GM20431 (cell line): Measurements from ENCODE around the gene HBG2.
"Not testable (repeated sequence)": the region's sequence is repeated elsewhere in the genome, so short reads cannot be mapped to it uniquely, and the experiment has no call there.

Source experiments
- in situ Hi-C: fragments of 300-500 bp; cut with MseI, MboI; formaldehyde crosslinking; loops from one replicate; pipeline ENCODE4 v1.15.0; 2020; ENCODE audit warnings: low sequenced_read_pairs; ENCODE audit not compliant: unreplicated experiment

HBG2 gene

DNA sequence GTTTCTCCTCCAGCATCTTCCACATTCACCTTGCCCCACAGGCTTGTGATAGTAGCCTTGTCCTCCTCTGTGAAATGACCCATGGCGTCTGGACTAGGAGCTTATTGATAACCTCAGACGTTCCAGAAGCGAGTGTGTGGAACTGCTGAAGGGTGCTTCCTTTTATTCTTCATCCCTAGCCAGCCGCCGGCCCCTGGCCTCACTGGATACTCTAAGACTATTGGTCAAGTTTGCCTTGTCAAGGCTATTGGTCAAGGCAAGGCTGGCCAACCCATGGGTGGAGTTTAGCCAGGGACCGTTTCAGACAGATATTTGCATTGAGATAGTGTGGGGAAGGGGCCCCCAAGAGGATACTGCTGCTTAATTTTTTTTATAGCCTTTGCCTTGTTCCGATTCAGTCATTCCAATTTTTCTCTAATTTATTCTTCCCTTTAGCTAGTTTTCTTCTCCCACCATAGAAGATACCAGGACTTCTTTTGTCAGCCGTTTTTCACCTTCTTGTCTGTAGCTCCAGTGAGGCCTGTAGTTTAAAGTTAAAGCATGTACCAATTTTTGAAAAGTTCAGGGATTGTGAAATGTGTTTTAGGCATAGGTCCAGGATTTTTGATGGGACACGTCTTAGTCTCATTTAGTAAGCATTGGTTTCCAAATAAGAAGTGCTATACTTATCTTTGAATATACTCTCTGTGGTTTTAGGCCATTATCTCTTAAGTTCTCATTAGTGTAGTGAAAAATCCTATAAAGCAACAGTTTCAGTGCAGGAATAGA is at the start of gene HBG2:
Gene HBG2, minus strand, starts transcription at position 136 of the 768 bp plus-strand sequence. Its CDS starts 53 bp downstream, at position 83.
- in situ Hi-C loops: not testable (repeated sequence)

GRCh38 chr11:5304046-5304445 is 49.5 kb upstream of the HBG2 start:
- in situ Hi-C loops: no loop called here

DNA sequence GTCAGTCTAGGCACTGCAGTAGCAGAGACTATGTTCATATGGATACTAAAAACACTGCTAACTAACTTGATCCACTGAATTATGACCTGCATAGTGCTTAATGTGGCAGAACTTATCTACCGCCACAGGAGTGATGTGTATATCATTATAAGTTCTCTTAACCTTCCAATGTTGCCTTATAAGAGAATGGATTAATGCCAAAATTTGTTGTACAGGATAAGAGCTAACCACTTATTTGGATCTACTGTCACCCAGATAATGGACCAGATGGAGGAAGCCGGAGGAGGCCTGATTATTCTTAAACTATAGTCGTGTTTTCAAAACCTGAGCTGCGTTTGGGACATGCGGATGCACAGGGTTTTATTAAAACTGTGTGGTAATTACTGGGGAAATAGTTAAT is 49.0 kb upstream of the HBG2 start:
- in situ Hi-C loops: no loop called here

DNA sequence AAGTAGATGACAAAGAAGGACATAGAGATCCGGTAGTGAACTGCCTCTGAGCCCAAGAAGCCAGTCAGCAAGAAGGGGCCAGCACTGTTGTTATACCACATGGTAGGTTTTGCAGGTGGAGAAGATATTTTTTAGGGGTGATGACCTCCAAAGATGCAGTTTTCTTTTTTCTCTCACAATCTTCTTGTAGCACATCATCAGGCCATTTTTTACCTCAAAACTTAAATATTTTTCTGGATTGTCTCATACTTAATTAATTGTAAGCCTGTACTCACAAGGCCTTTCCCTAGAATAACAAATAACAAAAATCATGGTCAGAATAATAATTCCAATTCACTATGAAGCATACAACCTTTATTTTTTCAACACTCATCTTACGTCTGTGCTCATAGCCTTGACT is 47.3 kb upstream of the HBG2 start, which contains the start of gene OR51B4:
Gene OR51B4, minus strand, starts transcription at position 101 of the 400 bp plus-strand sequence. Its CDS starts 0 bp downstream, at position 101.
- in situ Hi-C loops: no loop called here

DNA sequence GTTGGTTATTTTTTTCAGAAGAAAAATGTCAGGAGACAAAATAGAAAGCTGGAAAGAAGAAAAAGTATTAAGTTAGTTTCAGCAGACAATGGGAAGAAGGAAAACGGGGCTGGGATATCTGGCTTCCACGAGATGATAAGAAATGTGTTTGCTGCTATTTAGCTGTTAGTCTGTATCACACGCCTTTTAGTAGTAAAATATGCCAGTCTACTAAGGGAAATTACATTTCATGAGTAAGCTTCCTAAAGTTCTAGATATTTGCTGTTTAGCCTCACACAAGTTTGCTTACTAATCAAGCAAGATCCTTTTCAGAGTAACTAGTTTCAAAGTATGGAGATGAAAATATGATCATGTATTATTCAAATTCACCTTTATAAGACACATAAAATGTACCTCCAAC is 45.7 kb upstream of the HBG2 start:
- in situ Hi-C loops: no loop called here

DNA sequence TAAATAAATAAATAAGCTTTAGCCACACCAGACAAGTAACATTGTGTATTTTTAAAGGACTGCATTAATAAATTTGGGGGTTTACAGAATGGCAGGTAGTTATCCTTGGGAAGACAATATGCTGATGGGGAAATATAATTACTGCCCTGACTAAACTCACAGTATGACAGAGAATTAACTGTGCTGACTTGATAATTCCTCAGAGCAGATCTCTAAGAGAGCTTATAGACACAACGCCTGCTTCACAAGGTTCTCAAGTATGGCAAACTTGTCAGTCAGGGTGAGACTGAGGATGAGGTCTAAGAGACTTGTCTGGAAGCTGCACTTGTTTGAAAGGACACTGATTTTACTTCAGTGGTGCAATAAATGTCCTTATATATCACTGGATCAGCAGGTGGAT is 43.9 kb upstream of the HBG2 start:
- in situ Hi-C loops: no loop called here

DNA sequence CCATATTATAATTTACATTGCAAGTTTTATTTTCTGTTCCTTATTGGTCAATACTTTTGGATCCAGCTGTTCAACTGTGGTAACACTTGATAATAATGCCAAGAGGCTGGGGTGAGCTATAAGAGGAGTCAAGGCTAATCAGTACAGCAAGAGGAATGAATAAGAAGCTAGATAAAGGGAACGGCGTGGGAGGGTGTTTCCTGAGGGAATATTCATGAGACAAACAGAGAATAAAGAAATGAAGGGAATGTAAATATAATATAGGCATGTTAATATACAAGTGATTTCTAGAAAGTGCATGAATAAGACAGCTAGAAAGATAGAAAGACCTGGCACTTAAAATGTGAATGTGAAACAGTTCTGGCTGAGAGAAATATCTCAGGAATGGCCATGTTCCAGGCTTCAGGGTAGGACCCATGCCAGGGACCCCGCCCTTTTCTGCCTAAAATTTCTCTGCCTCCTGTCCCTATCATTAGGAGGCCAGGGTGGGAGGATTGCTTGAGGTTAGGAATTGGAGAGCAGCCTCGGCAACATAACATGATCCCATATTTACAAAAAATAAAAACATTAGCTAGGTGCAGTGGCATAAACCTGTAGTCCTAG is 43.2 kb upstream of the HBG2 start:
- in situ Hi-C loops: no loop called here

DNA sequence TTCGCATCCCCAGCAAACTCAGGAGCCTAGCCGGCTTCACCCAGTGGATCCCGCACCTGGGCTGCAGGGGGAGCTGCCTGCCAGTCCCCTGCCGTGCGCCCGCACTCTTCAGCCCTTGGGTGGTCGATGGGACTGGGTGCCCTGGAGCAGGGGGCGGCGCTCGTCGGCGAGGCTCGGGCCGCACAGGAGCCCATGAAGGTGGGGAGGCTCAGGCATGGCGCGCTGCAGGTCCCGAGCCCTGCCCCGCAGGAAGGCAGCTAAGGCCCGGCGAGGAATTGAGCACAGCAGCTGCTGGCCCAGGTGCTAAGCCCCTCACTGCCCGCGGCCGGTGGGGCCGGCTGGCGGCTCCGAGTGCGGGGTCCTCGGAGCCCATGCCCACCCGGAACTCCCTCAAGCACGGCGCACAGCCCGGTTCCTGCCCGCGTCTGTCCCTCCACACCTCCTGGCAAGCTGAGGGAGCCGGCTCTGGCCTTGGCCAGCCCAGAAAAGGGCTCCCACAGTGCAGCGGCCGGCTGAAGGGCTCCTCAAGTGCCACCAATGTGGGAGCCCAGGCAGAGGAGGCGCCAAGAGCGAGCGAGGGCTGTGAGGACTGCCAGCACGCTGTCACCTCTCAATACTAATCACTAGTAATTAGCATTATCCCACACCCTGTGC is 39.9 kb upstream of the HBG2 start:
- in situ Hi-C loops: not testable (repeated sequence)

DNA sequence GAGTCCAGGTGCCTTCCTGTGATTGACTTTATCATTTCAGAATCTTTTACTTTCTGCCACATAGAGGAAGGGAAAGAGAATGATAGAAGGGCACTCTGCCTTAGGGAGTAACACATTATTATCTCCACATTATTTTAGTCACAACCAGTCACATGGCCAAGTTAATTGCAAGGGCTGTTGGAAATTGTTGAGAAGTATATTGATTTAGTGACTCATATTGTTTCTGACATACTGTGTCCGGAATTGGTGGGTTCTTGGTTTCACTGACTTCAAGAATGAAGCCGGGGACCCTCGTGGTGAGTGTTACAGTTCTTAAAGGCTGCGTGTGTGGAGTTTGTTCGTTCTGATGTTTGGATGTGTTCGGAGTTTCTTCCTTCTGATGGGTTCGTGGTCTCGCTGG is 38.4 kb upstream of the HBG2 start:
- in situ Hi-C loops: no loop called here

GRCh38 chr11:5291207-5291838 is 36.7 kb upstream of the HBG2 start:
- in situ Hi-C loops: no loop called here

DNA sequence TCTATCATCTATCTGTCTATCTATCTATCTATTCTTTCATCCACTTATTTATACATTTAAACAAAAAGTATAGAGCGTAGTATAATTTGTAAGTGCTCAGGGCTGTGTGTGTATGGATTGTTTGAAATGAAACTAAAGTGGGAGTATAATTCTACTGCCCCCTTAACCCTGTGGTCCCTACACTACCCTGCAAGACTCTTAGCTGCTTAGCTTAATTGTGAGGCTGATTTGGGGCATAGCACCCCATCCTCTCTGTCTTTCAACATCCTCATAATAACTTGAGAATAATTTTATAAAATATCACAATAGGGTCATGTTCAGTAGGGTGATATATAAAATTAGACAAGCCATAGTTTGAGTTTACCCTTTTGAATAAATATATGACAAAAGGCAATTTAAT is 35.5 kb upstream of the HBG2 start:
- in situ Hi-C loops: no loop called here

DNA sequence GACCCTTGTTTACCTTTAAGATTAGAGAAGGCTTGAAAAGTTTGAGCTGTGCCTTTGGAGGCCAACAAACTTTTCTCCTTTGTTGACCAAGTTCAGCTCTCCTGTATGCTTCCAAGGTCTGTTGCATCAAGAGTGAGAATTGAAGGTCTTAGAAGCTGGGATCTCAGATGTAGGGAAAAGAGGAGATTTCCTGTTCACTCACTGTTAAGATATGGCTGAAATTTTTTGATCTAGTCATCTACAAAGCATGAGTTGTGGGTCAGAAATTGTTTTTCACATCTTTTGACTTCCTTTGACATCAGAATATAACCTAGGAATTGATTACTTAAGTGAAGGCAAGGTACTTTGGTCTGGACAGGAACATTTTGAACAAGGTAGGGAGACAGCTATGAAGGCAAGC is 35.1 kb upstream of the HBG2 start:
- in situ Hi-C loops: no loop called here

- in situ Hi-C loops: no loop called here
Observed at GRCh38 chr11:5288906-5289550, 34.4 kb upstream of the HBG2 start.

GRCh38 chr11:5288108-5288905 is 33.7 kb upstream of the HBG2 start:
- in situ Hi-C loops: no loop called here

- in situ Hi-C loops: no loop called here
Observed at GRCh38 chr11:5286901-5287300, 32.3 kb upstream of the HBG2 start.

- in situ Hi-C loops: no loop called here
Observed at GRCh38 chr11:5286351-5286750, 31.8 kb upstream of the HBG2 start.

DNA sequence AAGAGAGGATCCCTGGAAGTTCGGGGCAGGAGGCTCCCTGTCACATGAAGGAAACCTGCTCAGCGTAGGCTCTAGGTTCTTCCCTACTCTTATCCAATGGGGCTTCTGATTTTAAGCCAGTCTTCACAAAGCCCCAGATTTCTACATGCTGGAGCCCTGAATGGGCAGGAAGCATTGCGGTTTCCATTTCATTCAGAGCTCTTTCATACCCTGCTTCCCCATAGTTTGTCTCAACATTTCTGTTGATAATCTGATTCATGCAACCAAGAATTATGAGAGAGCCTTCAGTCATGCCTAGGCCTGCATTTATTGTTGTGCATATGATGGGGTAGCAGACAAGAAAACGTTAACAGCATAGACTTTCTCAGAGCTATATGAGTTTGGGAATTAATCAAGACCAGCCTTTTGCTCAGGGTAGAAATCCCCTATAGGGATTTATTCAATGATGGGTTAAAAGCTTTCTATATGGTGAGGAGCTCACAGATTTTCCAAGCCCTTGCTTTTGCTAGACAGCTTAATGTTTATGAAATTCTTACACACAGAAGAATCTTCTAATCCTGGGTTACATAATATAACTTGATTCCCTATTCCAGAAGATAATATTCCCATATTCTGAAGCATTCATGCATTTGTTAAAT is 31.2 kb upstream of the HBG2 start:
- in situ Hi-C loops: no loop called here

- in situ Hi-C loops: no loop called here
Observed at GRCh38 chr11:5284637-5285036, 30.1 kb upstream of the HBG2 start.

DNA sequence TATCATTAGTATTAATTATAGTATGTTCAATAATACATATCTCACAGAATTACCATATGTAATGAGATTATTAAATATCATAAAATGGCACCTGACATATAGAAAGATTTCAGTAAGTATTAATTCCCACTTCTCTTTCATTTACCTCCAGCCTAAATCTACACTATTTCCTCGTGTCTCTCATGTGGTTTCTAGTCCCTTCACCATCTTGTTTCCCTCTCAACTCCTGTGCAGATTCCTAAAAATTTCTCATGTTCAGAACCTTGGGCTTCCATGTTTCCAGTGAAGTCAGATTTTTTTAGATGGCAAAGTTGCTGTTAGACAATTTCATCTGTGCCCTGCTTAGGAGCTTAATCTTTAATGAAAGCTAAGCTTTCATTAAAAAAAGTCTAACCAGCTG is 29.3 kb upstream of the HBG2 start:
- in situ Hi-C loops: no loop called here
